ENCODE results near the gene TSPYL4.
A peak's percentile ranks its signal among the peaks of the same experiment; 100 is the strongest.

TSPYL4 gene

DNA sequence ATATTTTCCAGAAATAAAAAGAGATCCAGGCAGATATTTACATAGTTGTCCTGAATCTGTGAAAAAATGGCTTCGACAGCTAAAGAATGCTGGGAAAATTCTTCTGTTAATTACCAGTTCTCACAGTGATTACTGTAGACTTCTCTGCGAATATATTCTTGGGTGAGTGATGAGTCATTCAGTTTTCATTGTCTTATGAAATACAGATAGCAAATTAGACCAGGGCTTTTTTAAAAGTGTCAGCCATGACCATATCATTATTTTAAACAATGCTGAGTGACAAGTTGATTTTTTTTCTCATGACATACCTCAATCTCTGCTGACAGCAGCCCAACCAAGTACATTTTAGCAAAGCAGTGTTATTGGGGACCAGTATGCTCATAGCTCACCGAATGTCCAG is 32.8 kb downstream of the TSPYL4 start:
- TF ChIP-seq, protein P1, sequence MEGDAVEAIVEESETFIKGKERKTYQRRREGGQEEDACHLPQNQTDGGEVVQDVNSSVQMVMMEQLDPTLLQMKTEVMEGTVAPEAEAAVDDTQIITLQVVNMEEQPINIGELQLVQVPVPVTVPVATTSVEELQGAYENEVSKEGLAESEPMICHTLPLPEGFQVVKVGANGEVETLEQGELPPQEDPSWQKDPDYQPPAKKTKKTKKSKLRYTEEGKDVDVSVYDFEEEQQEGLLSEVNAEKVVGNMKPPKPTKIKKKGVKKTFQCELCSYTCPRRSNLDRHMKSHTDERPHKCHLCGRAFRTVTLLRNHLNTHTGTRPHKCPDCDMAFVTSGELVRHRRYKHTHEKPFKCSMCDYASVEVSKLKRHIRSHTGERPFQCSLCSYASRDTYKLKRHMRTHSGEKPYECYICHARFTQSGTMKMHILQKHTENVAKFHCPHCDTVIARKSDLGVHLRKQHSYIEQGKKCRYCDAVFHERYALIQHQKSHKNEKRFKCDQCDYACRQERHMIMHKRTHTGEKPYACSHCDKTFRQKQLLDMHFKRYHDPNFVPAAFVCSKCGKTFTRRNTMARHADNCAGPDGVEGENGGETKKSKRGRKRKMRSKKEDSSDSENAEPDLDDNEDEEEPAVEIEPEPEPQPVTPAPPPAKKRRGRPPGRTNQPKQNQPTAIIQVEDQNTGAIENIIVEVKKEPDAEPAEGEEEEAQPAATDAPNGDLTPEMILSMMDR (conservative IDR thresholded peaks at IDR 0.05; ENCODE audit: low read length) = no peak
- TF ChIP-seq EZH2phosphoT487 (IDR thresholded peaks at IDR 0.05; ENCODE audit: borderline replicate concordance) = no peak
- no peaks in the 10 kb centered on the region for H3K27me3 ChIP-seq (ENCODE audit: insufficient read depth, low read length, poor library complexity, severe bottlenecking)
- H3K36me3 ChIP-seq (ENCODE audit: insufficient read depth, low read length) = no peaks in the 10 kb centered on the region; the same call in 1 of the 2 replicates
- H4K20me1 ChIP-seq (ENCODE audit: insufficient read depth, low read length, poor library complexity, severe bottlenecking) = no peaks in the 10 kb centered on the region
- H3K4me2 ChIP-seq (ENCODE audit: low read depth, low read length, poor library complexity, severe bottlenecking) = no peak overlapping the region
- no peaks in the 10 kb centered on the region for H3K9me3 ChIP-seq (ENCODE audit: insufficient read depth, low read depth, low read length)
- no peak overlapping the region for H3K4me3 ChIP-seq (ENCODE audit: low read length, poor library complexity, severe bottlenecking)
- H3K79me2 ChIP-seq (ENCODE audit: insufficient read depth, low read length) = no peaks in the 10 kb centered on the region
- no peaks in the 10 kb centered on the region for H3K4me1 ChIP-seq (ENCODE audit: insufficient read depth, low read length, poor library complexity, severe bottlenecking)
- H3K9me2 ChIP-seq (replicated peaks; ENCODE audit: low read depth, low read length) = no peaks in the 10 kb centered on the region
- H2AFZ ChIP-seq (ENCODE audit: low read length) = no peak overlapping the region
- H3F3A ChIP-seq (ENCODE audit: low read depth) = no peaks in the 10 kb centered on the region
- H3K9ac ChIP-seq (ENCODE audit: low read depth, low read length, poor library complexity, severe bottlenecking) = no peak overlapping the region

- TF ChIP-seq, protein P1 (conservative IDR thresholded peaks at IDR 0.05; ENCODE audit: low read length) = no peak
- no peak for TF ChIP-seq EZH2phosphoT487 (IDR thresholded peaks at IDR 0.05; ENCODE audit: borderline replicate concordance)
- Histone ChIP-seq H3K9me3 (ENCODE audit: insufficient read depth, low read depth, low read length) (no peaks in the 10 kb centered on the region), H3K4me1 (ENCODE audit: insufficient read depth, low read length, poor library complexity, severe bottlenecking) (no peaks in the 10 kb centered on the region), H3K9ac (ENCODE audit: low read depth, low read length, poor library complexity, severe bottlenecking) (no peak overlapping the region), H3F3A (ENCODE audit: low read depth) (no peaks in the 10 kb centered on the region), H4K20me1 (ENCODE audit: insufficient read depth, low read length, poor library complexity, severe bottlenecking) (no peaks in the 10 kb centered on the region), H3K4me3 (ENCODE audit: low read length, poor library complexity, severe bottlenecking) (no peak overlapping the region), H3K36me3 (ENCODE audit: insufficient read depth, low read length) (no peaks in the 10 kb centered on the region; the same call in 1 of the 2 replicates), H3K9me2 (replicated peaks; ENCODE audit: low read depth, low read length) (no peaks in the 10 kb centered on the region), H2AFZ (ENCODE audit: low read length) (no peak overlapping the region), H3K4me2 (ENCODE audit: low read depth, low read length, poor library complexity, severe bottlenecking) (no peak overlapping the region), H3K27me3 (ENCODE audit: insufficient read depth, low read length, poor library complexity, severe bottlenecking) (no peaks in the 10 kb centered on the region), H3K79me2 (ENCODE audit: insufficient read depth, low read length) (no peaks in the 10 kb centered on the region)
These were observed 35.0 kb downstream of the TSPYL4 start for GRCh38 chr6:116218866-116219265.

GRCh38 chr6:116218172-116218633 is 35.7 kb downstream of the TSPYL4 start:
- H3K79me2 ChIP-seq (ENCODE audit: insufficient read depth, low read length) = no peaks in the 10 kb centered on the region
- H3K4me2 ChIP-seq (ENCODE audit: low read depth, low read length, poor library complexity, severe bottlenecking) = no peak overlapping the region
- no peaks in the 10 kb centered on the region for H4K20me1 ChIP-seq (ENCODE audit: insufficient read depth, low read length, poor library complexity, severe bottlenecking)
- H3K4me3 ChIP-seq (ENCODE audit: low read length, poor library complexity, severe bottlenecking) = no peak overlapping the region
- H3K9me3 ChIP-seq (ENCODE audit: insufficient read depth, low read depth, low read length) = no peaks in the 10 kb centered on the region
- no peaks in the 10 kb centered on the region for H3K9me2 ChIP-seq (replicated peaks; ENCODE audit: low read depth, low read length)
- no peaks in the 10 kb centered on the region for H3K27me3 ChIP-seq (ENCODE audit: insufficient read depth, low read length, poor library complexity, severe bottlenecking)
- H3K36me3 ChIP-seq (ENCODE audit: insufficient read depth, low read length) = no peaks in the 10 kb centered on the region; the same call in 1 of the 2 replicates
- H2AFZ ChIP-seq (ENCODE audit: low read length) = no peak overlapping the region
- H3K4me1 ChIP-seq (ENCODE audit: insufficient read depth, low read length, poor library complexity, severe bottlenecking) = no peaks in the 10 kb centered on the region
- TF ChIP-seq, protein P1 (conservative IDR thresholded peaks at IDR 0.05; ENCODE audit: low read length) = peak; percentile 70
- no peak for TF ChIP-seq EZH2phosphoT487 (IDR thresholded peaks at IDR 0.05; ENCODE audit: borderline replicate concordance)
- H3F3A ChIP-seq (ENCODE audit: low read depth) = no peaks in the 10 kb centered on the region
- H3K9ac ChIP-seq (ENCODE audit: low read depth, low read length, poor library complexity, severe bottlenecking) = no peak overlapping the region

Measured in Loucy (cell line).